HG03521 (cell line): Measurements from ENCODE around the gene LSMEM2.

Source experiments
- ATAC-seq: cut with Tn5 transposase; IDR thresholded peaks from one replicate; pipeline ENCODE4 v1.9.1; 2021; ENCODE audit warnings: mild to moderate bottlenecking, moderate library complexity; ENCODE audit not compliant: unreplicated experiment

LSMEM2 gene

GRCh38 chr3:50337175-50337861 is 58.4 kb downstream of the LSMEM2 start:
- peak; percentile 71 for ATAC-seq
